ENCODE results near the gene BACE2. TPM values are rescaled to one million over a fixed set of nuclear protein-coding genes. Genes with fewer than 3 reads are reported as not detected.

Gene BACE2
- total RNA-seq, 1 donor from 2014 or later = 20.9 TPM

DNA sequence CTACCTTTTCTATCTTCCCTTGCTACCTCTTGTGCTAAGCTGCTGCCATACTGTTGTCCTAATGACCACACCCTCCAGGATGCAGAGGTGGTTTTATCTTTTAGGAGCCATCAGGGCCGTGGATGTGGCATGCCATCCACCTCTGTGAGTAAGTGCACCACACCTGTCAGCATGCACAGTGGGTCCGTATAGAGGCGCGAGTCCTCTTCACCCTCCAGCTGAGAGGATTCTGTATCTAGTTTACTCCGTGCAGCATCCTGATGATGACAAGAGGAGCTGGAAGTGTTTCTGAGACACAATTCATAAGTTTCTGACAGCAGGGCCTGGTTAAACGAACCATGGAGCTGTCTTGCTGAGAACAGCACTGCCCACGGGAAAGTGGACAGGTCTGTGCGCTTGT, 159.8 kb downstream of the BACE2 start:
- H3K4me1 ChIP-seq = no peaks in the 10 kb centered on the region
- no peak overlapping the region for H3K4me3 ChIP-seq
- H3K27me3 ChIP-seq = no peaks in the 10 kb centered on the region
- intact Hi-C loops (cut with DNase I) = no loop called here
- DNase-seq (no peak), ATAC-seq (no peak)
- H3K36me3 ChIP-seq = no peaks in the 10 kb centered on the region
- no peak overlapping the region for H3K27ac ChIP-seq
- no peaks in the 10 kb centered on the region for H3K9me3 ChIP-seq
- TF ChIP-seq, protein P1, sequence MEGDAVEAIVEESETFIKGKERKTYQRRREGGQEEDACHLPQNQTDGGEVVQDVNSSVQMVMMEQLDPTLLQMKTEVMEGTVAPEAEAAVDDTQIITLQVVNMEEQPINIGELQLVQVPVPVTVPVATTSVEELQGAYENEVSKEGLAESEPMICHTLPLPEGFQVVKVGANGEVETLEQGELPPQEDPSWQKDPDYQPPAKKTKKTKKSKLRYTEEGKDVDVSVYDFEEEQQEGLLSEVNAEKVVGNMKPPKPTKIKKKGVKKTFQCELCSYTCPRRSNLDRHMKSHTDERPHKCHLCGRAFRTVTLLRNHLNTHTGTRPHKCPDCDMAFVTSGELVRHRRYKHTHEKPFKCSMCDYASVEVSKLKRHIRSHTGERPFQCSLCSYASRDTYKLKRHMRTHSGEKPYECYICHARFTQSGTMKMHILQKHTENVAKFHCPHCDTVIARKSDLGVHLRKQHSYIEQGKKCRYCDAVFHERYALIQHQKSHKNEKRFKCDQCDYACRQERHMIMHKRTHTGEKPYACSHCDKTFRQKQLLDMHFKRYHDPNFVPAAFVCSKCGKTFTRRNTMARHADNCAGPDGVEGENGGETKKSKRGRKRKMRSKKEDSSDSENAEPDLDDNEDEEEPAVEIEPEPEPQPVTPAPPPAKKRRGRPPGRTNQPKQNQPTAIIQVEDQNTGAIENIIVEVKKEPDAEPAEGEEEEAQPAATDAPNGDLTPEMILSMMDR (IDR thresholded peaks at IDR 0.05) = no peak

DNA sequence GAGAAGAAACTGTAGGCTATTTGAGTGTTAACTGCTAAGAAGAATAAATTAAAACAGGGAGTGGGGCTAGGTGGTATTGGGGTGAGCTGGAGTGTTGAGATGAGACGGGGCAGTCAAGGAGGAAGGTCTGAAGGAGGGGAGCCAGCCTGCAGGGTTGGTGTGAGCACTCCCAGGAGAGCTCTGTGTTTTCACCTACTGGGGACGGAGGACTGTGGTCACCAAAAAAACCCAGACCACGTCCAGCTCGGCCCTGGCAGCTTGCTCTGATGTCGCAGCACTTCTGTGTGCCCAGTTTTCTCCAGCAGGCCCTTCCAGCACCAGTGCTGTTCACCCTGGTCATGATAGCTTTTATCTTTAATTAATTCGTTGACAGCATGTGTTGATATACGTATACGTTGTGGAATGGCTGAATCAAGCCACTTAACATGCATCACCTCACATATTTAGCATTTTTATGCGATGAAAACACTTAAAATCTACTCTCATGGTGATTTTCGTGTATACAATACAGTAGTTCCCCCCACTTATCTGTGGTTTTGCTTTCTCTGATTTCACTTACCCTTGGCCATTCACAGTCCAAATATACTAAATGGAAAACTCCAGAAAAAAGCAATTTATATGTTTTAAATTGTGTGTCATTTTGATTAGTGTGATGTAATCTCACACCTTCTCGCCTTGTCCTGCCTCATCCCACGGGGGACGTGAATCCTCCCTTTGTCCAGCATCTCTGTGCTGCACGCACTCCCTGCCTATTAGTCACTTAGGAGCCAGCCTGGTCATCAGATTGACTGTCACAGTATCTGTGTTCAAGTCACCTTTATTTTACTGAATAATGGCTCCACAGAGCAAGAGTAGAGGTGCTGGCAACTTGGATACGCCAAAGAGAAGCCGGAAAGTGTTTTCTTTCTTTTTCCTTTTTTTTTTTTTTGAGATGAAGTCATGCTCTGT, 161.0 kb downstream of the BACE2 start:
- H3K27ac ChIP-seq = no peak overlapping the region
- H3K9me3 ChIP-seq = no peaks in the 10 kb centered on the region
- H3K4me3 ChIP-seq = no peak overlapping the region
- intact Hi-C loops (cut with DNase I) = no loop called here
- H3K4me1 ChIP-seq = no peaks in the 10 kb centered on the region
- DNase-seq (no peak), ATAC-seq (no peak)
- no peaks in the 10 kb centered on the region for H3K27me3 ChIP-seq
- TF ChIP-seq, protein P1 (IDR thresholded peaks at IDR 0.05) = no peak
- no peaks in the 10 kb centered on the region for H3K36me3 ChIP-seq

Small RNAs within 50 kb of the gene (microRNA-seq; reads per million reads assigned to microRNA genes)
- gene MIR3197 (ENCODE audit: borderline microRNAs expressed) = not detected

Other genes starting within 250 kb of the BACE2 start
- gene FAM3B, start 148.6 kb downstream of the BACE2 start, total RNA-seq = 5.2 TPM
- 23.0 TPM for gene MX2, start 193.9 kb downstream of the BACE2 start, total RNA-seq